ENCODE results near the gene HS3ST3A1.

DNA sequence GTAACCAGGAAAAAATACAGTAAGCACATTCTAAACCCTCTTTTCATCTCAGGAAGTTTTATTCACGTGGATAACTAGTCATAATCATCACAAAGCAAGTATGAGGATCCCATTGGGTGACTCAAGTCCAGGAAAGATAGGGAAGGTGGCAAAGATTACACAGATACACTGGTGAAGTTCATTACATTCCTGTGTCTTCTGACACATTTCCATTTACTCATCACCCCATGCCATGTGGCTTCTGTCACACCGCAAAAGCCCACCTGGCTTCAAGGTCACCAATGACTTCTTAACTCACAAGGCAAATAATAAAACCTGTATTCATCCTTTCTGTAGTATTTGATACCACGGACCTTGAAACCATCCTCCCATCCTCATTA, 17.0 kb downstream of the HS3ST3A1 start:
- TF ChIP-seq, protein P1, sequence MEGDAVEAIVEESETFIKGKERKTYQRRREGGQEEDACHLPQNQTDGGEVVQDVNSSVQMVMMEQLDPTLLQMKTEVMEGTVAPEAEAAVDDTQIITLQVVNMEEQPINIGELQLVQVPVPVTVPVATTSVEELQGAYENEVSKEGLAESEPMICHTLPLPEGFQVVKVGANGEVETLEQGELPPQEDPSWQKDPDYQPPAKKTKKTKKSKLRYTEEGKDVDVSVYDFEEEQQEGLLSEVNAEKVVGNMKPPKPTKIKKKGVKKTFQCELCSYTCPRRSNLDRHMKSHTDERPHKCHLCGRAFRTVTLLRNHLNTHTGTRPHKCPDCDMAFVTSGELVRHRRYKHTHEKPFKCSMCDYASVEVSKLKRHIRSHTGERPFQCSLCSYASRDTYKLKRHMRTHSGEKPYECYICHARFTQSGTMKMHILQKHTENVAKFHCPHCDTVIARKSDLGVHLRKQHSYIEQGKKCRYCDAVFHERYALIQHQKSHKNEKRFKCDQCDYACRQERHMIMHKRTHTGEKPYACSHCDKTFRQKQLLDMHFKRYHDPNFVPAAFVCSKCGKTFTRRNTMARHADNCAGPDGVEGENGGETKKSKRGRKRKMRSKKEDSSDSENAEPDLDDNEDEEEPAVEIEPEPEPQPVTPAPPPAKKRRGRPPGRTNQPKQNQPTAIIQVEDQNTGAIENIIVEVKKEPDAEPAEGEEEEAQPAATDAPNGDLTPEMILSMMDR (IDR thresholded peaks at IDR 0.05): no peak
- no peak for TF ChIP-seq POLR2A (IDR thresholded peaks at IDR 0.05)

Measured in body of pancreas (tissue), 4 donors.